Measurements from ENCODE around the gene MCM5. TPM values are rescaled to one million over a fixed set of nuclear protein-coding genes. Genes with fewer than 3 reads are reported as not detected.

The MCM5 gene
- total and polyA plus RNA-seq, 7 donors, result 9.9 to 42.6 (median 13.4) TPM

DNA sequence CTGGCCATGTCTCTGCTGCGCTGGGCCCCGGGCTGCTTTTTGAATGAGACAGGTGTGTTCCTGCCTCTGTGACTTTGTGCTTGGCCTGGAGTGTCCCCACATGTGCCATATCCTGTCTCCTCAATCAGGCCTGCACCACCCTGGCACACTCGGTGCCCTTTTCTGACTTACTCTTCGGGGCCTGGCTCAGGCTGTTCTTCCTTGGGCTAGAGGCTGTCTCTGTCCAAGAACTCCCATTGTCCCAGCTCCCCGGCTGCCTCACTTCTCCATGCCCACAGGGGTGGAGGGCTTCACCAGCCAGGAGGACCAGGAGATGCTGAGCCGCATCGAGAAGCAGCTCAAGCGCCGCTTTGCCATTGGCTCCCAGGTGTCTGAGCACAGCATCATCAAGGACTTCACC is 23.0 kb downstream of the MCM5 start:
- intact Hi-C loops (cut with DNase I), result no loop called here
- H3K36me3 ChIP-seq, result peaks cover 0 to 68% (median 12%) of the 10 kb centered on the region in 4 donors

DNA sequence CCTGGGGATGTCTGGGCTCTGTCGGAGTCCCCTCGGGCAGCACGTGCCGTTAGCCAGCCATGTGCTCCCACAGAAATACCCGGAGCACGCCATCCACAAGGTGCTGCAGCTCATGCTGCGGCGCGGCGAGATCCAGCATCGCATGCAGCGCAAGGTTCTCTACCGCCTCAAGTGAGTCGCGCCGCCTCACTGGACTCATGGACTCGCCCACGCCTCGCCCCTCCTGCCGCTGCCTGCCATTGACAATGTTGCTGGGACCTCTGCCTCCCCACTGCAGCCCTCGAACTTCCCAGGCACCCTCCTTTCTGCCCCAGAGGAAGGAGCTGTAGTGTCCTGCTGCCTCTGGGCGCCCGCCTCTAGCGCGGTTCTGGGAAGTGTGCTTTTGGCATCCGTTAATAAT is 24.1 kb downstream of the MCM5 start:
- TF ChIP-seq, protein P1, sequence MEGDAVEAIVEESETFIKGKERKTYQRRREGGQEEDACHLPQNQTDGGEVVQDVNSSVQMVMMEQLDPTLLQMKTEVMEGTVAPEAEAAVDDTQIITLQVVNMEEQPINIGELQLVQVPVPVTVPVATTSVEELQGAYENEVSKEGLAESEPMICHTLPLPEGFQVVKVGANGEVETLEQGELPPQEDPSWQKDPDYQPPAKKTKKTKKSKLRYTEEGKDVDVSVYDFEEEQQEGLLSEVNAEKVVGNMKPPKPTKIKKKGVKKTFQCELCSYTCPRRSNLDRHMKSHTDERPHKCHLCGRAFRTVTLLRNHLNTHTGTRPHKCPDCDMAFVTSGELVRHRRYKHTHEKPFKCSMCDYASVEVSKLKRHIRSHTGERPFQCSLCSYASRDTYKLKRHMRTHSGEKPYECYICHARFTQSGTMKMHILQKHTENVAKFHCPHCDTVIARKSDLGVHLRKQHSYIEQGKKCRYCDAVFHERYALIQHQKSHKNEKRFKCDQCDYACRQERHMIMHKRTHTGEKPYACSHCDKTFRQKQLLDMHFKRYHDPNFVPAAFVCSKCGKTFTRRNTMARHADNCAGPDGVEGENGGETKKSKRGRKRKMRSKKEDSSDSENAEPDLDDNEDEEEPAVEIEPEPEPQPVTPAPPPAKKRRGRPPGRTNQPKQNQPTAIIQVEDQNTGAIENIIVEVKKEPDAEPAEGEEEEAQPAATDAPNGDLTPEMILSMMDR (IDR thresholded peaks at IDR 0.05), result no peak
- TF ChIP-seq POLR2A (IDR thresholded peaks at IDR 0.05), result no peak
- no peak for TF ChIP-seq EP300 (IDR thresholded peaks at IDR 0.05)
- no peak for TF ChIP-seq POLR2AphosphoS5 (IDR thresholded peaks at IDR 0.05)

More for the DNA sequence above, 23.0 kb downstream of the MCM5 start:
- no peak overlapping the region for H3K4me3 ChIP-seq
- 97% methylated on average over 9 of the region's 9 CpGs for WGBS, 2 donors
- H3K9me3 ChIP-seq, result no peaks in the 10 kb centered on the region
- DNase-seq, result no peak
- TF ChIP-seq POLR2AphosphoS5 (IDR thresholded peaks at IDR 0.05) (no peak), POLR2A (IDR thresholded peaks at IDR 0.05) (no peak), EP300 (IDR thresholded peaks at IDR 0.05) (no peak)
- TF ChIP-seq, protein P1 (IDR thresholded peaks at IDR 0.05), result no peak
- H3K27ac ChIP-seq, result no peak overlapping the region
- no peaks in the 10 kb centered on the region for H3K27me3 ChIP-seq
- no peaks in the 10 kb centered on the region for H3K4me1 ChIP-seq

DNA sequence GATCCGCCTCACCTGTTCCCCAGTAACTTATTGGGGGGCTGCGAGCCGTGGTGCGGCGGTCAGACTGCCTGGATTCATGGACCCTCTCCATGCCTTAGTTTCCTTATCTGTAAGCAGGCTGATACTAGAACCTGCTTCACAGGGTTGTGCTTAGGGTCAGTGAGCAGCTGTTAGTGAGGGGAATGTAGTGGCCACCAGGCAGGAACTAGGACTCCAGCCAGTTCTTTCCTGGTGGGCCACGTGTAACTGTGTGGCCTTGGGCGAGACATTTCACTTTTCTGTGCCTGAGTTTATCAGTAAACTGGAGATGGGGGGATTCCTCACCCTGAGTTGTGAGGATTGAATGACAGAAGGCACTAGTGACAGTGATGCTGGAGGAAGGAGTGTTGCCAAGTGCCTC is 24.8 kb downstream of the MCM5 start:
- WGBS, 2 donors, result 86 to 89% methylated on average over 7 of the region's 7 CpGs
- no peak overlapping the region for H3K27ac ChIP-seq
- H3K4me1 ChIP-seq, result no peaks in the 10 kb centered on the region
- no peak overlapping the region for H3K4me3 ChIP-seq
- H3K9me3 ChIP-seq, result no peaks in the 10 kb centered on the region
- H3K27me3 ChIP-seq, result no peaks in the 10 kb centered on the region
- intact Hi-C loops (cut with DNase I), result no loop called here
- TF ChIP-seq POLR2A (IDR thresholded peaks at IDR 0.05) (no peak), EP300 (IDR thresholded peaks at IDR 0.05) (no peak), POLR2AphosphoS5 (IDR thresholded peaks at IDR 0.05) (no peak)
- TF ChIP-seq, protein P1 (IDR thresholded peaks at IDR 0.05), result no peak
- peaks cover 0 to 50% (median 10%) of the 10 kb centered on the region in 4 donors for H3K36me3 ChIP-seq
- DNase-seq, result no peak

More for the DNA sequence above, 24.1 kb downstream of the MCM5 start:
- DNase-seq, result no peak
- peaks cover 0 to 57% (median 11%) of the 10 kb centered on the region in 4 donors for H3K36me3 ChIP-seq
- H3K4me3 ChIP-seq, result no peak overlapping the region
- no peak overlapping the region for H3K27ac ChIP-seq
- H3K27me3 ChIP-seq, result no peaks in the 10 kb centered on the region
- WGBS, 2 donors, result 95 to 96% methylated on average over 26 of the region's 26 CpGs
- no peaks in the 10 kb centered on the region for H3K9me3 ChIP-seq
- no peaks in the 10 kb centered on the region for H3K4me1 ChIP-seq
- intact Hi-C loops (cut with DNase I), result no loop called here

DNA sequence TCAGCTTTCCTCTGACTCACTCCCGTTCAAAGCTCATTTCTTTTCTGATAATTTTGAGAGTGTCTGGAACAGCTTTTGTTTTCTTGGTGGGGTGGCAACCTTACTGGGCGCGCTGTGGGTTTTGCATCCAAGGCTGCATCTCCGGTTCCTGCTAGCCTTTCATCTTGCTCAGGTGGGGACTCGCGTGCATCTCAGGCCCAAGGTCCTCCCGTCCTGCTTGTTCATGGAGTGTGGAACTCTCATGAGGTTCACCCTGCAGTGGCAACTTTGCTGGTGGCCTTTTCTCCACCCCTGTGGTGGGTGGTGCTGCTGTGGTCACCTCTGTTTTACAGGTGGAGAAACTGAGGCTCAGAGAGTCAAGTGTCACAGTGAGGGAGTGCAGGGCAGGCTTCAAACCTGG is 25.6 kb downstream of the MCM5 start:
- intact Hi-C loops (cut with DNase I), result no loop called here
- Histone ChIP-seq H3K27me3 (no peaks in the 10 kb centered on the region), H3K9me3 (no peaks in the 10 kb centered on the region), H3K36me3 (peaks cover 0 to 42% (median 10%) of the 10 kb centered on the region in 4 donors), H3K4me1 (peaks cover 0 to 1% (median 0%) of the 10 kb centered on the region in 4 donors), H3K27ac (no peak overlapping the region), H3K4me3 (no peak overlapping the region)
- DNase-seq, result no peak
- no peak for TF ChIP-seq POLR2AphosphoS5 (IDR thresholded peaks at IDR 0.05)
- WGBS, 2 donors, result 91 to 93% methylated on average over 7 of the region's 7 CpGs

DNA sequence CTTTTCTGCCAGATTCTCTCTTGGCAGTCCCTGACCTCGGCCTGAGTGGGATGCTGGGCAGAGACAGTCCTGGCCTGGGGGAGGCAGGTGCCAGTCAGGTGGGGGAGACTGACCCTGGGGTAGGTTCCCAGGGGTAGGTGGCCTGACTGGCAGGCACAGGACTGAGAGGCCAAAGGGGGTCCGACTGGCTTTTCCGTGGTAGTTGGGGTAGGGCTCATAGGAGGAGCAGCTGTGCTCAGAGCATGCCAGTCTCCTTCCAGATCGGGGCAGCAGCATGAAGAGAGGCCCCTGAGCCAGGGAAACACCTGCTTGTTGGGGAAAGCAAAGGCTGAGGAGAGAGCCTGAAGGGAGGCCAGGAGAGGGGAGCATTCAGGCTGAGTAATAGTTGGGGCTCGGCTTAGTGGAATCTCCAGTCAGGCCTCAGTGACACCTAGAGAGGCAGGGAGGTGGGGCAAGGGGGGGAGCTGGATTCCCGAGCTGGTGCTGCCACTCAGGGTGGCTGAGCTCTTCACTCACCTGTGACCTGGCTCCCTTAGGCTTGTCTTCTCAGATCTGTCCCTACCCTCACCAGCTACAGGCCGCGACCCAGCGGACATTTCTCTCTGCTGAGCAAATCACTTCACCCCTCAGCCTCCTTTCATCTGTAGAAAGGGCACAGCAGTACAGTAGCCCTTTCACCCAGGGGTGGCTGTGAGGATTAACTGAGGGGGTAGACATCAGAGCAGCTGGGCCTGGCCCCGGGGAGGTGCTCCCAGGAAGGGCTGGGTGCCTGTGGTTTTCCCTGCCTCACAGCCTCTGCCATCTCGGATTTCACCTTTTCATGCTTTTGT is 26.2 kb downstream of the MCM5 start:
- TF ChIP-seq EP300 (IDR thresholded peaks at IDR 0.05), result no peak
- no peak overlapping the region for H3K27ac ChIP-seq
- peaks cover 0 to 37% (median 9%) of the 10 kb centered on the region in 4 donors for H3K36me3 ChIP-seq
- no peaks in the 10 kb centered on the region for H3K27me3 ChIP-seq
- WGBS, 2 donors, result 89% methylated on average over 11 of the region's 11 CpGs
- H3K4me1 ChIP-seq, result peaks cover 0 to 6% (median 2%) of the 10 kb centered on the region in 4 donors
- DNase-seq, result no peak
- H3K4me3 ChIP-seq, result no peak overlapping the region
- H3K9me3 ChIP-seq, result no peaks in the 10 kb centered on the region
- intact Hi-C loops (cut with DNase I), result no loop called here
